ENCODE measurements around the gene IGFBP7.

GRCh38 chr4:57064811-57065711 is 45.1 kb downstream of the IGFBP7 start:
- TF ChIP-seq CTCF (IDR thresholded peaks at IDR 0.05), result no peak
- no peak for TF ChIP-seq POLR2A (IDR thresholded peaks at IDR 0.05)

Data from adrenal gland (tissue), 5 donors.